ENCODE measurements around the gene HDAC5. TPM values are rescaled to one million over a fixed set of nuclear protein-coding genes. Genes with fewer than 3 reads are reported as not detected.
"Not testable (repeated sequence)": the region's sequence is repeated elsewhere in the genome, so short reads cannot be mapped to it uniquely, and the experiment has no call there.

Gene HDAC5
- 10 to 100 TPM; 28.5 to 51.7 TPM for total RNA-seq
- long read RNA-seq, donor 1, full-length matches to known transcripts, result 4 of 51 reads
- long read RNA-seq, donor 1, partial matches to known transcripts, result 29 of 51 reads
- long read RNA-seq, donor 1, other reads (novel, unspliced or antisense), result 18 of 51 reads
- long read RNA-seq, donor 2, full-length matches to known transcripts, result 4 of 112 reads
- long read RNA-seq, donor 2, partial matches to known transcripts, result 81 of 112 reads
- long read RNA-seq, donor 2, other reads (novel, unspliced or antisense), result 27 of 112 reads

GRCh38 chr17:44123356-44124117 lies at the start of gene HDAC5:
Gene HDAC5, minus strand, starts transcription at chr17:44123641. Its CDS starts 6,126 bp downstream, at chr17:44117515.
- intact Hi-C loops (cut with DNase I), result no loop called here
- peak; percentile 98 for DNase-seq (ENCODE audit: low spot score)

GRCh38 chr17:44171931-44172455 lies 48.6 kb upstream of the HDAC5 start:
- intact Hi-C loops (cut with DNase I), result loop anchor here in 1 of 2 donors (2.0 kb wide), 1 partner anchor 29 kb away; no protein-coding TSS in a partner anchor
- DNase-seq (ENCODE audit: low spot score), result no peak

GRCh38 chr17:44170499-44171201 lies 47.2 kb upstream of the HDAC5 start, which contains the start of gene ASB16:
Gene ASB16, plus strand, starts transcription at chr17:44170704. Its CDS starts 86 bp downstream, at chr17:44170790.
- intact Hi-C loops (cut with DNase I), result no loop called here
- no peak for DNase-seq (ENCODE audit: low spot score)

GRCh38 chr17:44170135-44170498 lies 46.7 kb upstream of the HDAC5 start:
- intact Hi-C loops (cut with DNase I), result no loop called here
- DNase-seq (ENCODE audit: low spot score), result no peak

- no peak for DNase-seq (ENCODE audit: low spot score)
- intact Hi-C loops (cut with DNase I), result loop anchor here in 1 of 2 donors (10.0 kb wide), 1 partner anchor 223 kb away; the partner anchor contains the start of gene PPY
These were observed 43.9 kb upstream of the HDAC5 start for GRCh38 chr17:44167181-44167861.

- intact Hi-C loops (cut with DNase I), result loop anchor here in 1 of 2 donors (10.0 kb wide), 1 partner anchor 220 kb away; the partner anchor contains the start of gene PPY
- no peak for DNase-seq (ENCODE audit: low spot score)
These were observed 41.0 kb upstream of the HDAC5 start for GRCh38 chr17:44164476-44164875.

- intact Hi-C loops (cut with DNase I), result loop anchor here in 1 of 2 donors (10.0 kb wide), 1 partner anchor 215 kb away; the partner anchor contains the start of gene PPY
- DNase-seq (ENCODE audit: low spot score), result no peak
These were observed 36.2 kb upstream of the HDAC5 start for GRCh38 chr17:44159519-44160210.

GRCh38 chr17:44155488-44155887 lies 32.0 kb upstream of the HDAC5 start:
- DNase-seq (ENCODE audit: low spot score), result no peak
- intact Hi-C loops (cut with DNase I), result no loop called here

GRCh38 chr17:44152875-44153274 lies 29.4 kb upstream of the HDAC5 start:
- no peak for DNase-seq (ENCODE audit: low spot score)
- intact Hi-C loops (cut with DNase I), result no loop called here

- intact Hi-C loops (cut with DNase I), result no loop called here
- DNase-seq (ENCODE audit: low spot score), result no peak
These were observed 26.4 kb upstream of the HDAC5 start for GRCh38 chr17:44149750-44150329.

- DNase-seq (ENCODE audit: low spot score); intact Hi-C loops (cut with DNase I): not testable (repeated sequence)
These were observed 25.6 kb upstream of the HDAC5 start for GRCh38 chr17:44149066-44149465.

- no peak for DNase-seq (ENCODE audit: low spot score)
- intact Hi-C loops (cut with DNase I), result no loop called here
These were observed 24.4 kb upstream of the HDAC5 start for GRCh38 chr17:44147812-44148211.

- intact Hi-C loops (cut with DNase I), result no loop called here
- DNase-seq (ENCODE audit: low spot score), result no peak
These were observed 23.2 kb upstream of the HDAC5 start for GRCh38 chr17:44146375-44147346.

GRCh38 chr17:44144966-44145739 lies 21.7 kb upstream of the HDAC5 start:
- intact Hi-C loops (cut with DNase I), result no loop called here
- DNase-seq (ENCODE audit: low spot score), result no peak

GRCh38 chr17:44143921-44144320 lies 20.5 kb upstream of the HDAC5 start:
- not testable (repeated sequence) for DNase-seq (ENCODE audit: low spot score)
- intact Hi-C loops (cut with DNase I), result loop anchor here in 1 of 2 donors (2.0 kb wide), 1 partner anchor 29 kb away; no protein-coding TSS in a partner anchor
